Measurements from ENCODE around the gene CHID1.
A peak's percentile ranks its signal among the peaks of the same experiment; 100 is the strongest.

Gene CHID1

DNA sequence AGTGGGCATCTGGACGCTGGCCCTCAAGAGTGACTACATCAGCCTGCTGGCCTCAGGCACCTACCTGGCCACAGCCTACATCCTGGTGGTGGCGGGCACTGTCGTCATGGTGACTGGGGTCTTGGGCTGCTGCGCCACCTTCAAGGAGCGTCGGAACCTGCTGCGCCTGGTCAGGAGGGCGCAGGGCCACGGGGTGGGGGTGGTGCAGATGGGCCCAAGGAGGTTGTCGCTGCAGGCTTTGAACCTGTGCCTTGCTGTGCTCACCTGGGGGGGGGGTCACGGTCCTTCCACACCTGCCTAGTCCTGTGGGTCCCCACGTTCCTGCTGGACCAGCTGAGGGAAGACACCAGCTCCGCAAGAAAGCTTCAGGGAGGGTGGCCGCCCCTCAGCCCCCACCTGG, 74.3 kb downstream of the CHID1 start:
- TF ChIP-seq, protein P1, sequence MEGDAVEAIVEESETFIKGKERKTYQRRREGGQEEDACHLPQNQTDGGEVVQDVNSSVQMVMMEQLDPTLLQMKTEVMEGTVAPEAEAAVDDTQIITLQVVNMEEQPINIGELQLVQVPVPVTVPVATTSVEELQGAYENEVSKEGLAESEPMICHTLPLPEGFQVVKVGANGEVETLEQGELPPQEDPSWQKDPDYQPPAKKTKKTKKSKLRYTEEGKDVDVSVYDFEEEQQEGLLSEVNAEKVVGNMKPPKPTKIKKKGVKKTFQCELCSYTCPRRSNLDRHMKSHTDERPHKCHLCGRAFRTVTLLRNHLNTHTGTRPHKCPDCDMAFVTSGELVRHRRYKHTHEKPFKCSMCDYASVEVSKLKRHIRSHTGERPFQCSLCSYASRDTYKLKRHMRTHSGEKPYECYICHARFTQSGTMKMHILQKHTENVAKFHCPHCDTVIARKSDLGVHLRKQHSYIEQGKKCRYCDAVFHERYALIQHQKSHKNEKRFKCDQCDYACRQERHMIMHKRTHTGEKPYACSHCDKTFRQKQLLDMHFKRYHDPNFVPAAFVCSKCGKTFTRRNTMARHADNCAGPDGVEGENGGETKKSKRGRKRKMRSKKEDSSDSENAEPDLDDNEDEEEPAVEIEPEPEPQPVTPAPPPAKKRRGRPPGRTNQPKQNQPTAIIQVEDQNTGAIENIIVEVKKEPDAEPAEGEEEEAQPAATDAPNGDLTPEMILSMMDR (conservative IDR thresholded peaks at IDR 0.05; ENCODE audit: low read depth) = no peak
- ChIA-PET CTCF (no interaction called here), POLR2A (ENCODE audit: low non-redundant PET) (no interaction called here)
- peak overlapping the region; percentile 99 for H3K27ac ChIP-seq
- DNase-seq (ENCODE audit: low spot score) = no peak

DNA sequence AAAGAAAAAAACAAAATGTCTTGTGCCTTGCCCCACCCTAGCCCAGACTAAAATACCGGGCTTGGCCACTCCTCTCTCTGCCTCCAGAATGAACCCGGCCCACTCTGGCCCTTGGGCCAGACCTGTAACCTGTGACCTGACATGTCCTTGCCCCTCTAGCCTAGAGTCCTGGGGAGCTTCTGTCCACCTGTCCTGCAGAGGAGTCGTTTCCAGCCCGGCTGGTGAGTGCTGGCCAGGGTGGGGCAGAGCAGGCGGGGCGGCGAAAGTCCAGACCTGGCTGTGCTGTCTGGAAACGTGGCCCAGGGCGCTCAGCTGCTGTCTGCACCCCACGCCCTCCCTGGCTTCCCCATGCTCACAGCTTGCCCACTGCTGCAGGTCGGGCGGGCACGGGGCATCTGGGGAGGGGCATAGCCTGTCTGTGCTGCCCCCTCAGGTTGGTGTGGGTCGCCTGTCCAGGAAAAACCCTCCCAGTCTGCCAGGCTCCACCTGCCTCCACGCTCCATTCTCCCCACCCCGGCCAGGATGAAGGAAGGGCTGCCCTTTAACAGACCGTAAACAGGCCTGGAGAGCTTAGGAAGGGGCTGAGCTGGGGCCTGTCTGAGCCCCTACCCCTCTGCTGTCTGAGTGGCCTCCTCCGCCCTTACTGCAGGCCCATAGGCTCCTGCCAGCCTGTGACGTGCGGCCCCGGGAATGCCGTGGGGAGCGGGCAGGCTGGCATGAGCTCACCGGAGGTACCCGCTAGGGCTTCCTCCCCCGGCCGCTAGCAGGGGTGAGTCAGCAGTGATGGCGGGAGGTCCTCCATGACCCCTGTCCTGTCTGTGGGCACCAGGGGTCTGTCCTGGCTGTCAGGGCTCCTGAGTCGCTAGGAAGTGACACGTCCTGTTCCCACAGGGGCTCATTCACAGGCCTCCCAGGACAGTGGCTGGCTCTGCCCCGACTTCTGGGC, 76.0 kb downstream of the CHID1 start:
- peak; percentile 87 for DNase-seq (ENCODE audit: low spot score)
- peak overlapping the region; percentile 99 for H3K27ac ChIP-seq

DNA sequence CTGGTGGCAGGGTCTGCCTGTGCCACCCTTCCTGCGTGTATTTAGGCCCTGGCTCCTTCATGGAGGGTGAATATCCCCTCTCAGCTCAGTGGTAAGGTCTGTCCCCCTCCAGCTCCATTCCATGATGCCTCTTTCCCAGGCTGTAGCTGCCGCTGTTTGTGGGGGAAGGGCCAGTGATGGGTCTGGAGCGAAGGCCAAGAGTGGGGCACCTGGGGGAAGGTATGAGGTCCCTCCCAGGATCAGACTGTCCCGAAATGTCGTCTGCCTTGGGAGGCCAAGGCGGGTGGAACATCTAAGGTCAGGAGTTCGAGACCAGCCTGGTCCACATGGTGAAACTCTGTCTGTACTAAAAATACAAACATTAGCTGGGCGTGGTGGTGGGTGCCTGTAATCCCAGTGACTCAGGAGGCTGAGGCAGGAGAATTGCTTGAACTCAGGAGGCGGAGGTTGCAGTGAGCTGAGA, 76.7 kb downstream of the CHID1 start:
- DNase-seq (ENCODE audit: low spot score) = no peak
- TF ChIP-seq, protein P1 (conservative IDR thresholded peaks at IDR 0.05; ENCODE audit: low read depth) = no peak
- peak overlapping the region; percentile 99 for H3K27ac ChIP-seq
- POLR2A ChIA-PET (ENCODE audit: low non-redundant PET) = interaction anchor here (0.8 to 1.5 kb wide), 2 partner anchors 9 to 14 kb away, joined by 4 to 10 read pairs; partner anchors contain the start of gene TSPAN4
- CTCF ChIA-PET = interaction anchor here (0.6 kb wide), 1 partner anchor 15 kb away, joined by 3 read pairs; no protein-coding TSS in a partner anchor

More for the DNA sequence above, 76.0 kb downstream of the CHID1 start:
- CTCF ChIA-PET = interaction anchor here (0.6 kb wide), 1 partner anchor 16 kb away, joined by 3 read pairs; no protein-coding TSS in a partner anchor
- POLR2A ChIA-PET (ENCODE audit: low non-redundant PET) = interaction anchor here (0.6 to 1.5 kb wide), 5 partner anchors 8 to 44 kb away, joined by 3 to 10 read pairs (median 4); partner anchors contain the start of gene TSPAN4
- TF ChIP-seq, protein P1 (conservative IDR thresholded peaks at IDR 0.05; ENCODE audit: low read depth) = no peak

DNA sequence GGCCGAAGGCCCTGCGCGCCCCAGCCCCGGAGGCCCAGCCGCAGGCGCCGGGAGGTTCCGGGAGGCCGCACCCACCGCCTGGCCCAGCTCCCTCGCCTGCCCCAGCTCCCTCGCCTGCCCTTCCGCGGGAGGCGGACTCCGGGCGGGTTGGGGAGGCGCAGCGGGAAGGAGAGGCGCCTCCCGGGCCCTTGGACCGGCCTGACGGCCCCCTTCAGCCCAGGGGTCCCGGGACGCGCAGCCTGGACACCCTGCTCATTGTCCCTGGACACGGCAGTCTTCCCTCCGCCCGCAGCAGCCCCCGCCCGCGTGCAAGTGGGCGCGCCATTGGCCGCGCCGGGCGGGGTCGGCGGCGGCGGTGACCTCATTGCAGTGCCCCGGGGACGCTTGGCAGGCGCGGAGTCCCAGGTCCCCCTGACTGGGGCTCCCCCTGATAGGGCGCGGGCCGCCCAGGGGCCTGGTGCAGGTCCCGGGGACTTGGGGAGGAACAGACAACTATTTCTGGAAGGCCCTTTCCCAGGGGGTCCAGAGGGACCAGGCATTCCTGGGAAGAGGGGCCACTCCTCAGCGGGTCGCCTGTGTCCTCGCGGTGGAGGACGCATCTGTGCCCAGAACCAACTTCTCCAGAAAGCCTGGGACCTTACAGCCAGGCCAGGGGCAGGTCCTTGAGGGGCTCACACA, 77.4 kb downstream of the CHID1 start:
- ChIA-PET POLR2A (ENCODE audit: low non-redundant PET) (interaction anchor here (1.0 to 1.1 kb wide), 2 partner anchors 10 to 14 kb away, joined by 4 to 5 read pairs; no protein-coding TSS in a partner anchor), CTCF (no interaction called here)
- TF ChIP-seq, protein P1 (conservative IDR thresholded peaks at IDR 0.05; ENCODE audit: low read depth) = no peak
- peak overlapping the region; percentile 99 for H3K27ac ChIP-seq
- no peak for DNase-seq (ENCODE audit: low spot score)

DNA sequence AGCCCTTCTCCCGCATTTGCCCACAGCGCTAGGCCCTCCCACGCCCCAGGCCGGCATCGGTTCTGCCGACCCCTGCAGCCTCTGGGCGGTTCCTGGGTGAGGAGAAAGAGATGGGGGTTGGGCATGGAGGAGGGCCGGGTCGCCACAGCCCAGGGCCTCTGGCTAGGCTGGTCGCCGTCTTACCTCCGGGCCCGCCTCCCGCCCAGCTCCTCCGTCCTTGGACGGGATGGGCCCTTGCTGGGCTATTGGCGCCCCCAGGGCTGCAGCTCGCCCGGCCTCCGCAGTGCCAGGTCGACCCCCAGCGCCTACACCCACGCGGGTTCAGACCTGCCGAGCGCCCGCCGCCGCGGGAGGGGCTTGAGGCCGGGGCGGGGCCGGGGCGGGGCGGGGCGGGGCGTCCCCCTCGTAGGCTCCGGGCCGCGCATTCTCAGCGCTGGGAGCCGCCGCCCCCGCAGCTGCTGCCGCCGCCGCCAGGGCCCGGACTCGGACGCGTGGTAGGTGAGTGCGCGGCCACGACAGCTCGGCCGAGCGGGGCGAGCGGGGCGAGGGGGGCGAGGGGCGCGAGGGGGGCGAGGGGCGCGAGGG, 78.0 kb downstream of the CHID1 start, which contains the start of gene CD151:
Gene CD151, plus strand, starts transcription at position 424 of the 585 bp plus-strand sequence. CDS start 3,118 bp downstream, outside the sequence.
- TF ChIP-seq, protein P1 (conservative IDR thresholded peaks at IDR 0.05; ENCODE audit: low read depth) = no peak
- H3K27ac ChIP-seq = peak within 1 kb of the TSS; percentile 99

More for the DNA sequence above, 78.0 kb downstream of the CHID1 start, which contains the start of gene CD151:
- DNase-seq (ENCODE audit: low spot score) = no peak
- CTCF ChIA-PET = no interaction called here
- POLR2A ChIA-PET (ENCODE audit: low non-redundant PET) = interaction anchor here (1.0 to 1.1 kb wide), 2 partner anchors 11 to 13 kb away, joined by 4 to 5 read pairs; no protein-coding TSS in a partner anchor
